ENCODE data around the gene SLC9A7. TPM values are rescaled to one million over a fixed set of nuclear protein-coding genes. Genes with fewer than 3 reads are reported as not detected.

Gene SLC9A7
- total RNA-seq, 1 donor from 2014 or later: 1.4 TPM

DNA sequence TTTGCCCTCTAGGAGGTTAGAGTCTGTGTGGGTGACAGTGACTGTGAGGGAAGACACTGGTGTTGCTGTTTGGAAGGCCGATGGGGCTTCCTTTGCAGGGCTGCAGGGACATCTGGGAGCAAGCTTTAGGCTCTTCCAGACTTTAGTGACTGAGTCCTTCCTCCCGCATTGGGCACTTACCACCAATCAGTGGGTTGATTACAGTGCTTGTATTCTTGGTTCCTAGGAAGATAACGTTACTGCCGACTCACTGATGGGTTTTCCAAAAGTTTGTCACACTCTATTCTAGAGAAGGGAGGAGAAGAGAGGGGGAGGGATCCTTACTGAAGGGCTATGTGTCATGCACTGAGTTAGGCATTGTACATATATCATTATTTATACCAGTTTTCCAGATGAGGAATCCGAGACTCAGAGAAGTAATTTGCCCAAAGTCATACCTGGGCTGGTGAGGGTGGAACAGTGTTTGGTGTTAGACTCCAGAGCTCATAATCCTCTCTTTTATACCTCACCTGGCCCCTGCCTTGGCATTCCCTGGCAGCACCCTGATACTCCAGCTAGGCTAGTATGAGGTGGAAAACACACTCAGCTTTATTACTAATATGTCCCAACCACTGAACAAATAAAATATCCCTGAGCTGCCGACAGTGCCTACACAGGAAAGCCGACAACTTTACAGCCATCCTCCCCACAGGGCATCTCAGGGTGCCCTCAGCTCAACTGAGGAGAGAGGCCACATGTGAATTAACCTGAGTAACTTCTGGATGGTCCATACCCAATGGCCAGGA is 181.5 kb downstream of the SLC9A7 start:
- peaks cover 35% of the 10 kb centered on the region for H3K4me1 Mint-ChIP-seq (ENCODE audit: unreplicated experiment)
- no peaks in the 10 kb centered on the region for H3K27me3 Mint-ChIP-seq (ENCODE audit: unreplicated experiment)
- no peaks in the 10 kb centered on the region for H3K9me3 Mint-ChIP-seq (ENCODE audit: unreplicated experiment)
- no peaks in the 10 kb centered on the region for H3K36me3 Mint-ChIP-seq (ENCODE audit: unreplicated experiment)
- no peak for DNase-seq (ENCODE audit: extremely low spot score, unreplicated experiment)
- TF ChIP-seq, protein P1, sequence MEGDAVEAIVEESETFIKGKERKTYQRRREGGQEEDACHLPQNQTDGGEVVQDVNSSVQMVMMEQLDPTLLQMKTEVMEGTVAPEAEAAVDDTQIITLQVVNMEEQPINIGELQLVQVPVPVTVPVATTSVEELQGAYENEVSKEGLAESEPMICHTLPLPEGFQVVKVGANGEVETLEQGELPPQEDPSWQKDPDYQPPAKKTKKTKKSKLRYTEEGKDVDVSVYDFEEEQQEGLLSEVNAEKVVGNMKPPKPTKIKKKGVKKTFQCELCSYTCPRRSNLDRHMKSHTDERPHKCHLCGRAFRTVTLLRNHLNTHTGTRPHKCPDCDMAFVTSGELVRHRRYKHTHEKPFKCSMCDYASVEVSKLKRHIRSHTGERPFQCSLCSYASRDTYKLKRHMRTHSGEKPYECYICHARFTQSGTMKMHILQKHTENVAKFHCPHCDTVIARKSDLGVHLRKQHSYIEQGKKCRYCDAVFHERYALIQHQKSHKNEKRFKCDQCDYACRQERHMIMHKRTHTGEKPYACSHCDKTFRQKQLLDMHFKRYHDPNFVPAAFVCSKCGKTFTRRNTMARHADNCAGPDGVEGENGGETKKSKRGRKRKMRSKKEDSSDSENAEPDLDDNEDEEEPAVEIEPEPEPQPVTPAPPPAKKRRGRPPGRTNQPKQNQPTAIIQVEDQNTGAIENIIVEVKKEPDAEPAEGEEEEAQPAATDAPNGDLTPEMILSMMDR (IDR thresholded peaks at IDR 0.05): no peak
- peak overlapping the region; percentile 25 for H3K27ac Mint-ChIP-seq (ENCODE audit: unreplicated experiment)
- H3K4me3 Mint-ChIP-seq (ENCODE audit: unreplicated experiment): peak overlapping the region; percentile 80

DNA sequence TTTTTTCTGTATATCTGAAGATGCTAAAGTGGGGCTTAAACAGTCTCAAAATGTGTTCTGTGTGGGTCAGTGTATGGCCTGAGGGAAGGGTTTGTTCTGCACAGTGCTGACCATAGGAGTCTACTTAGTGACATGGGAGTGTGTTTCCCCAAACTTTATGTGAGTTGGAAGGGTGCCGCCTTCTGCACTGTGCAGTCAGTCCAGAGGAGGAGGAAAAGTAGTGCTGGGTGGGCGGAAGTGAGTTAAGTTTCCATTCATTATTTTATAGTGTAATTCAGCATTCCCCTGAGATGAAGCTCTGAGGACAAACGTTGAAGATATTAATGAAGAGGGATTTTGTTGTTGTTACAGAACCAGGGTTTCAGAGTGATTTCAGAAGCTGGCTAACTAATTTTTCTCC is 182.5 kb downstream of the SLC9A7 start:
- Mint-ChIP-seq H3K4me1 (ENCODE audit: unreplicated experiment) (peaks cover 27% of the 10 kb centered on the region), H3K27ac (ENCODE audit: unreplicated experiment) (peak overlapping the region; percentile 25), H3K36me3 (ENCODE audit: unreplicated experiment) (no peaks in the 10 kb centered on the region), H3K4me3 (ENCODE audit: unreplicated experiment) (peak overlapping the region; percentile 80), H3K27me3 (ENCODE audit: unreplicated experiment) (no peaks in the 10 kb centered on the region), H3K9me3 (ENCODE audit: unreplicated experiment) (no peaks in the 10 kb centered on the region)
- TF ChIP-seq, protein P1 (IDR thresholded peaks at IDR 0.05): no peak
- no peak for DNase-seq (ENCODE audit: extremely low spot score, unreplicated experiment)

DNA sequence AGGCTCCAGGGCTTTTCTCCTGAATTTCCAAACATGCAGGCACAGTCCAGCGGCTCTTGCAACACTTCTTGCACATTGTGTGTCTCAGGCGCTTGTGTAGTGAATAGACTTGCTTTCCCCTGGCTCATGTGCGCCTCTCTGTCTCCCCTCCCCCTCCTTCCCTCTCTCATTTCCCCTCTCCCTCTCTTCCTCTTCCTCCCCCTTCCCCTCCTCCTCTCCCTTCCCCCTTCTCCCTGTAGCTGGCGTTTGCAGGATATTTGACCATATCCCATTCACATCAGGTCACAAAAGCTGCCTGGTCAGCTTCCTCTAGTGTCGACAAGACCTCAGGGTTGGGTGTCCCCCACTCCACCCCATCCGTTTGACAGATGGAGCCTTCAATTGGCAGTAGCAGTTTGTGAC is 182.9 kb downstream of the SLC9A7 start:
- no peaks in the 10 kb centered on the region for H3K9me3 Mint-ChIP-seq (ENCODE audit: unreplicated experiment)
- TF ChIP-seq, protein P1 (IDR thresholded peaks at IDR 0.05): no peak
- H3K36me3 Mint-ChIP-seq (ENCODE audit: unreplicated experiment): no peaks in the 10 kb centered on the region
- no peaks in the 10 kb centered on the region for H3K27me3 Mint-ChIP-seq (ENCODE audit: unreplicated experiment)
- no peak for DNase-seq (ENCODE audit: extremely low spot score, unreplicated experiment)
- H3K4me3 Mint-ChIP-seq (ENCODE audit: unreplicated experiment): peak overlapping the region; percentile 80
- peak overlapping the region; percentile 25 for H3K27ac Mint-ChIP-seq (ENCODE audit: unreplicated experiment)
- H3K4me1 Mint-ChIP-seq (ENCODE audit: unreplicated experiment): peaks cover 27% of the 10 kb centered on the region

DNA sequence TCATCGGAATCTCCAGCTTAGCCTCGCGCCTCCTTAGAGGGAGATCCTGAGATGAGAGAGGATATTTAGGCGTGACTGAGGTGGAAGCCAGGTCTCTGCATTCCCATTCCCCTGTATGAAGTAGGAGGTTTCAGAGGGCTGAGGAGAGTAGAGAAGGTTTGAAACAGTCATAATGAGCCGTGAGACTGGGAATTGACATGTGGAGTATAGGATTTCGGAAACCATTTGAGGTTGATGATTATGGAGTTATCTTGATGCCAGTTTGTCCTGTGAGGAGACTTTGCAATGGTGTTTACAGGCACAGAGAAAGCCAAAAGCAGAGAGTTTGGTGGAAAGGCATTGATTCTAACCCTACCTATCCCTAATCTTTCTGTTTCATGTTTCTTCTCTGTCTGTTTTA is 183.3 kb downstream of the SLC9A7 start:
- Mint-ChIP-seq H3K4me3 (ENCODE audit: unreplicated experiment) (peak overlapping the region; percentile 80), H3K36me3 (ENCODE audit: unreplicated experiment) (no peaks in the 10 kb centered on the region), H3K9me3 (ENCODE audit: unreplicated experiment) (no peaks in the 10 kb centered on the region), H3K4me1 (ENCODE audit: unreplicated experiment) (peaks cover 26% of the 10 kb centered on the region), H3K27me3 (ENCODE audit: unreplicated experiment) (no peaks in the 10 kb centered on the region), H3K27ac (ENCODE audit: unreplicated experiment) (peak overlapping the region; percentile 58)
- DNase-seq (ENCODE audit: extremely low spot score, unreplicated experiment): no peak
- TF ChIP-seq, protein P1 (IDR thresholded peaks at IDR 0.05): no peak

DNA sequence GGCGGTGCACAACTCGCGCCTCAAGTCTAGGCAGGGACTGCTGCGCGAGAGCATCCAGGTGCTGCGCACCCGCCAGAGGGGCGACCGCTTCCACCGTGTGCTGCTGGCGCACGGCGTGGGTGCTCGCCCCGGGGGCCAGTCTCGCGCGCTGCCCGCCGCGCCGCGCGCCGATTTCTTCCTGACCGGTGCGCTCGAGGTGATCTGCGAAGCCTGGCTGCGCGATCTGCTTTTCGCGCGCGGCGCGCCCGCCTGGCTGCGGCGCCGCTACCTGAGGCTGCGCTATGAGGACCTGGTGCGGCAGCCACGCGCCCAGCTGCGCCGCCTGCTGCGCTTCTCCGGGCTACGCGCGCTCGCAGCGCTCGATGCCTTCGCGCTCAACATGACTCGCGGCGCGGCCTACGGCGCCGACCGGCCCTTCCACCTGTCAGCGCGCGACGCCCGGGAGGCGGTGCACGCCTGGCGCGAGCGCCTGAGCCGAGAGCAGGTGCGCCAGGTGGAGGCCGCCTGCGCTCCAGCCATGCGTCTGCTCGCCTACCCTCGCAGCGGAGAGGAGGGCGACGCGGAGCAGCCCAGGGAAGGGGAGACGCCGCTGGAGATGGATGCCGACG is 184.0 kb downstream of the SLC9A7 start:
- Mint-ChIP-seq H3K27ac (ENCODE audit: unreplicated experiment) (no peak overlapping the region), H3K4me3 (ENCODE audit: unreplicated experiment) (peak overlapping the region; percentile 80), H3K36me3 (ENCODE audit: unreplicated experiment) (no peaks in the 10 kb centered on the region), H3K4me1 (ENCODE audit: unreplicated experiment) (peaks cover 23% of the 10 kb centered on the region), H3K27me3 (ENCODE audit: unreplicated experiment) (no peaks in the 10 kb centered on the region), H3K9me3 (ENCODE audit: unreplicated experiment) (no peaks in the 10 kb centered on the region)
- TF ChIP-seq, protein P1 (IDR thresholded peaks at IDR 0.05): no peak
- DNase-seq (ENCODE audit: extremely low spot score, unreplicated experiment): no peak
